Lung (tissue), 12 donors: ENCODE measurements around the gene KLHL6. TPM values are rescaled to one million over a fixed set of nuclear protein-coding genes. Genes with fewer than 3 reads are reported as not detected.

Experiments used
- ATAC-seq: fragments of 200-7000 bp; cut with Tn5 transposase; one replicate; pipeline ENCODE4 v1.9.1; 2020; ENCODE audit warnings: moderate number of reproducible peaks; ENCODE audit not compliant: insufficient read depth, low FRiP score
- DNase-seq, 3 donors: peaks; one replicate each; pipeline ENCODE4 v3.0.0-alpha.2; 2013 to 2017
- H3K27ac ChIP-seq, 2 donors: one replicate each; pipeline ENCODE4 v1.5.1; 2013; ENCODE audit warnings: mild to moderate bottlenecking in 2 of 2, moderate library complexity in 2 of 2, control low read depth in 1 of 2, inconsistent platforms in 1 of 2, low read depth in 1 of 2, low read length in 1 of 2
- H3K27me3 ChIP-seq, 3 donors: one replicate each; pipeline ENCODE4 v1.5.1; 2013; ENCODE audit warnings: low read length in 2 of 3; ENCODE audit not compliant: control insufficient read depth in 3 of 3, insufficient read depth in 3 of 3
- H3K36me3 ChIP-seq, 4 donors: one replicate each; pipeline ENCODE4 v1.5.1; 2013; ENCODE audit warnings: low read length in 4 of 4, mild to moderate bottlenecking in 1 of 4, moderate library complexity in 1 of 4; ENCODE audit not compliant: control insufficient read depth in 4 of 4, insufficient read depth in 4 of 4
- H3K4me1 ChIP-seq, 5 donors: one replicate each; pipeline ENCODE4 v1.5.1; 2013; ENCODE audit warnings: low read length in 5 of 5, mild to moderate bottlenecking in 2 of 5, moderate library complexity in 1 of 5; ENCODE audit not compliant: control insufficient read depth in 5 of 5, insufficient read depth in 5 of 5
- H3K4me3 ChIP-seq: one replicate; pipeline ENCODE4 v1.5.1; 2013; ENCODE audit warnings: mild to moderate bottlenecking, control low read depth, moderate library complexity
- H3K9ac ChIP-seq, 2 donors: one replicate each; pipeline ENCODE4 v1.5.1; 2013; ENCODE audit warnings: low read length in 2 of 2, control low read depth in 1 of 2; ENCODE audit not compliant: insufficient read depth in 1 of 2
- H3K9me3 ChIP-seq, 4 donors: one replicate each; pipeline ENCODE4 v1.5.1; 2013; ENCODE audit warnings: low read length in 3 of 4, mild to moderate bottlenecking in 1 of 4, moderate library complexity in 1 of 4; ENCODE audit not compliant: control insufficient read depth in 4 of 4, insufficient read depth in 3 of 4
- WGBS, 2 donors: extraction: QIAGEN DNeasy Blood & Tissue Kit; methylation state at CpG; one replicate each; pipeline ENCODE4 v1.1.7; 2013; 5-methylcytosine and 5-hydroxymethylcytosine counted together
- polyA plus RNA-seq, 2 donors: library from polyadenylated mRNA; stranded (reverse); fragments of 200-250 nt; gene quantifications; one replicate each; pipeline ENCODE4 v1.2.1, GENCODE V29; 2013
- total RNA-seq, 2 donors: library from RNA; depleted of rRNA in 1 of 2; stranded (reverse); fragments of >200 nt in 1 of 2; gene quantifications; one replicate each; pipeline ENCODE4 v1.2.1, GENCODE V29; 2014 to 2021
- TF ChIP-seq, protein P1 (sequence below): IDR thresholded peaks from 2 replicates; pipeline ENCODE4 v1.5.1; 2012; ENCODE audit warnings: mild to moderate bottlenecking; ENCODE audit errors: control extremely low read depth, extremely low read depth
- donor health status: control.
- donor health status: control.
- donor health status: Bipolar disorder and iron deficiency.
- donor health status: healthy.
- donor health status: DM: yes; HTN: yes; CAD: no.

The KLHL6 gene
- total and polyA plus RNA-seq, 4 donors = 3.4 to 18.0 (median 14.1) TPM

DNA sequence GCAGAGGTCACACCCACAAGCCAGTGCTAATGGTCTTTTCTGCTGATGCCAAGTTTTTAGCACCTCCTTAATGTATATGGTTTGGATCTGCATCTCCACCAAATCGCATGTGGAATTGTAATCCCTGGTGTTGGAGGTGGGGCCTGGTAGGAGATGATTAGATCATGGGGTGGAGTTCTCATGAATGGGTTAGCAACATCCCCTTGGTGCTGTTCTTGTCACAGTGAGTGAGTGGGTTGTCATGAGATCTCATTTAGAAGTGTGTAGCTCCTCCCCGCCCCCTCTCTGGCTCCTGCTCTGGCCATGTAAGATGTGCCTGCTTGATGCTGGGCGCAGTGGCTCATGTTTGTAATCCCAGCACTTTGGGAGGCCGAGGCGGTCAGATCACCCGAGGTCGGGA, 37.3 kb upstream of the KLHL6 start:
- Histone ChIP-seq H3K27ac (no peak overlapping the region), H3K4me1 (no peaks in the 10 kb centered on the region), H3K36me3 (no peaks in the 10 kb centered on the region), H3K9me3 (peaks cover 0 to 5% (median 0%) of the 10 kb centered on the region in 4 donors), H3K9ac (no peak overlapping the region), H3K27me3 (no peaks in the 10 kb centered on the region), H3K4me3 (no peak overlapping the region)
- TF ChIP-seq, protein P1, sequence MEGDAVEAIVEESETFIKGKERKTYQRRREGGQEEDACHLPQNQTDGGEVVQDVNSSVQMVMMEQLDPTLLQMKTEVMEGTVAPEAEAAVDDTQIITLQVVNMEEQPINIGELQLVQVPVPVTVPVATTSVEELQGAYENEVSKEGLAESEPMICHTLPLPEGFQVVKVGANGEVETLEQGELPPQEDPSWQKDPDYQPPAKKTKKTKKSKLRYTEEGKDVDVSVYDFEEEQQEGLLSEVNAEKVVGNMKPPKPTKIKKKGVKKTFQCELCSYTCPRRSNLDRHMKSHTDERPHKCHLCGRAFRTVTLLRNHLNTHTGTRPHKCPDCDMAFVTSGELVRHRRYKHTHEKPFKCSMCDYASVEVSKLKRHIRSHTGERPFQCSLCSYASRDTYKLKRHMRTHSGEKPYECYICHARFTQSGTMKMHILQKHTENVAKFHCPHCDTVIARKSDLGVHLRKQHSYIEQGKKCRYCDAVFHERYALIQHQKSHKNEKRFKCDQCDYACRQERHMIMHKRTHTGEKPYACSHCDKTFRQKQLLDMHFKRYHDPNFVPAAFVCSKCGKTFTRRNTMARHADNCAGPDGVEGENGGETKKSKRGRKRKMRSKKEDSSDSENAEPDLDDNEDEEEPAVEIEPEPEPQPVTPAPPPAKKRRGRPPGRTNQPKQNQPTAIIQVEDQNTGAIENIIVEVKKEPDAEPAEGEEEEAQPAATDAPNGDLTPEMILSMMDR = no peak
- WGBS, 2 donors = 94 to 96% methylated on average over 7 of the region's 7 CpGs
- ATAC-seq (no peak), DNase-seq (no peak)

- Histone ChIP-seq H3K9ac (no peak overlapping the region), H3K4me1 (no peaks in the 10 kb centered on the region), H3K27ac (no peak overlapping the region), H3K36me3 (no peaks in the 10 kb centered on the region), H3K4me3 (no peak overlapping the region), H3K27me3 (no peaks in the 10 kb centered on the region), H3K9me3 (peaks cover 0 to 5% (median 0%) of the 10 kb centered on the region in 4 donors)
- no peak for ATAC-seq
- peak in 1 of 3 donors; percentile 10 for DNase-seq
- TF ChIP-seq, protein P1 = peak; percentile 7
- 25 to 36% methylated on average over 6 of the region's 6 CpGs for WGBS, 2 donors
Measured at GRCh38 chr3:183591881-183592521, 36.5 kb upstream of the KLHL6 start.

DNA sequence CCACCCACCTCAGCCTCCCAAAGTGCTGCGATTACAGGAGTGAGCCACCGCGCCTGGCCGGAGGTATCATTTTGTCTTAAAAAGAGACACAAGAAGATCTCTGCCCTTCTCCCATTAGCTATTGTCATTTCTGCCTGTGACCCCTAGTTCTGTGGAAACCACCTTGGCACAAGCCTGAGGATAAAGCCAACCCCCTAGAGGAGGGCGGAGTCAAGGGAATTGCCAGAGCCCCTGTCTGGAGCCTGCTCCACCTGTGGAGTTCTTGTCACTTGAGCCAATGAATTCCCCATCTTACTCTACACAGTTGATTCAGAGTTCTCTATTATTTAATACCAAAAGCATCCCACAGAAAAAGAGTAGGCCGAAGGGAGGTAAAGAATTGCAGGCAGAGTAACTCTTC, 34.9 kb upstream of the KLHL6 start:
- TF ChIP-seq, protein P1 = no peak
- Histone ChIP-seq H3K4me1 (peaks cover 0 to 1% (median 0%) of the 10 kb centered on the region in 5 donors), H3K27me3 (no peaks in the 10 kb centered on the region), H3K9me3 (peaks cover 0 to 2% (median 0%) of the 10 kb centered on the region in 4 donors), H3K36me3 (no peaks in the 10 kb centered on the region), H3K9ac (no peak overlapping the region), H3K27ac (no peak overlapping the region), H3K4me3 (no peak overlapping the region)
- ATAC-seq = no peak
- 97 to 98% methylated on average over 6 of the region's 6 CpGs for WGBS, 2 donors
- DNase-seq = no peak

- Histone ChIP-seq H3K4me1 (peaks cover 6 to 29% (median 18%) of the 10 kb centered on the region in 5 donors), H3K36me3 (no peaks in the 10 kb centered on the region), H3K9me3 (no peaks in the 10 kb centered on the region), H3K27ac (no peak overlapping the region), H3K9ac (no peak overlapping the region), H3K27me3 (no peaks in the 10 kb centered on the region), H3K4me3 (no peak overlapping the region)
- 46 to 64% methylated on average over 2 of the region's 2 CpGs for WGBS, 2 donors
- DNase-seq (peak in 1 of 3 donors; percentile 24), ATAC-seq (no peak)
- TF ChIP-seq, protein P1 = no peak
Measured at GRCh38 chr3:183587336-183587735, 31.8 kb upstream of the KLHL6 start.
